SK-N-SH treated with all-trans-retinoic acid at 6 μM for 48 hours (cell line): ENCODE data around the gene KCP.

Source experiments
- ARNTL ChIP-seq: fragments of 450-650 bp; formaldehyde crosslinking; IDR thresholded peaks from 2 replicates; pipeline ENCODE4 v1.5.0; 2020; ENCODE audit warnings: low read depth, mild to moderate bottlenecking, moderate library complexity, borderline replicate concordance
- CREB5 ChIP-seq: fragments of 250-450 bp; sonication (Bioruptor Pico); IDR thresholded peaks from 2 replicates; pipeline ENCODE4 v1.5.1; 2020; ENCODE audit warnings: low read depth, mild to moderate bottlenecking, moderate library complexity
- CSDC2 ChIP-seq: fragments of 250-450 bp; sonication (Bioruptor Pico); IDR thresholded peaks from 2 replicates; pipeline ENCODE4 v1.5.0; 2020; ENCODE audit warnings: mild to moderate bottlenecking, moderate library complexity
- GLIS3 ChIP-seq: fragments of 250-450 bp; sonication (Bioruptor Pico); IDR thresholded peaks from 2 replicates; pipeline ENCODE4 v1.5.0; 2020; ENCODE audit warnings: mild to moderate bottlenecking, moderate library complexity
- OSR1 ChIP-seq: fragments of 250-450 bp; sonication (Bioruptor Pico); IDR thresholded peaks from 2 replicates; pipeline ENCODE4 v1.8.0; 2022; ENCODE audit warnings: moderate library complexity, mild to moderate bottlenecking, inconsistent platforms
- PATZ1 ChIP-seq: fragments of 250-450 bp; sonication (Bioruptor Pico); IDR thresholded peaks from 2 replicates; pipeline ENCODE4 v1.8.0; 2020; ENCODE audit warnings: mild to moderate bottlenecking, moderate library complexity, borderline replicate concordance
- POU6F1 ChIP-seq: fragments of 250-450 bp; sonication (Bioruptor Pico); IDR thresholded peaks from 2 replicates; pipeline ENCODE4 v1.8.0; 2021; ENCODE audit warnings: low read depth, mild to moderate bottlenecking, moderate library complexity, borderline replicate concordance
- RARB ChIP-seq: fragments of 250-450 bp; sonication (Bioruptor Pico); IDR thresholded peaks from 2 replicates; pipeline ENCODE4 v1.8.0; 2021; ENCODE audit warnings: mild to moderate bottlenecking, moderate library complexity
- ZFP3 ChIP-seq: fragments of 250-450 bp; sonication (Bioruptor Pico); IDR thresholded peaks from 2 replicates; pipeline ENCODE4 v1.5.0; 2020; ENCODE audit warnings: mild to moderate bottlenecking, moderate library complexity
- ZFP30 ChIP-seq: fragments of 450-650 bp; formaldehyde crosslinking; IDR thresholded peaks from 2 replicates; pipeline ENCODE4 v1.5.0; 2022; ENCODE audit warnings: mild to moderate bottlenecking, moderate library complexity
- ZNF70 ChIP-seq: fragments of 450-650 bp; formaldehyde crosslinking; IDR thresholded peaks from 2 replicates; pipeline ENCODE4 v1.5.0; 2020; ENCODE audit warnings: mild to moderate bottlenecking, moderate library complexity
- TF ChIP-seq, protein P1 (sequence below): fragments of 250-450 bp; sonication (Bioruptor Pico); IDR thresholded peaks from 2 replicates; pipeline ENCODE4 v1.5.0; 2020; ENCODE audit warnings: mild to moderate bottlenecking, moderate library complexity

- TF ChIP-seq ZFP30 (CRISPR knock-in tag) (no peak), ARNTL (CRISPR knock-in tag) (no peak), GLIS3 (CRISPR knock-in tag) (no peak), OSR1 (CRISPR knock-in tag) (no peak), PATZ1 (CRISPR knock-in tag) (no peak), ZNF70 (CRISPR knock-in tag) (no peak), CREB5 (no peak), POU6F1 (CRISPR knock-in tag) (no peak), ZFP3 (no peak), CSDC2 (CRISPR knock-in tag) (no peak), RARB (CRISPR knock-in tag) (no peak)
- TF ChIP-seq, protein P1, sequence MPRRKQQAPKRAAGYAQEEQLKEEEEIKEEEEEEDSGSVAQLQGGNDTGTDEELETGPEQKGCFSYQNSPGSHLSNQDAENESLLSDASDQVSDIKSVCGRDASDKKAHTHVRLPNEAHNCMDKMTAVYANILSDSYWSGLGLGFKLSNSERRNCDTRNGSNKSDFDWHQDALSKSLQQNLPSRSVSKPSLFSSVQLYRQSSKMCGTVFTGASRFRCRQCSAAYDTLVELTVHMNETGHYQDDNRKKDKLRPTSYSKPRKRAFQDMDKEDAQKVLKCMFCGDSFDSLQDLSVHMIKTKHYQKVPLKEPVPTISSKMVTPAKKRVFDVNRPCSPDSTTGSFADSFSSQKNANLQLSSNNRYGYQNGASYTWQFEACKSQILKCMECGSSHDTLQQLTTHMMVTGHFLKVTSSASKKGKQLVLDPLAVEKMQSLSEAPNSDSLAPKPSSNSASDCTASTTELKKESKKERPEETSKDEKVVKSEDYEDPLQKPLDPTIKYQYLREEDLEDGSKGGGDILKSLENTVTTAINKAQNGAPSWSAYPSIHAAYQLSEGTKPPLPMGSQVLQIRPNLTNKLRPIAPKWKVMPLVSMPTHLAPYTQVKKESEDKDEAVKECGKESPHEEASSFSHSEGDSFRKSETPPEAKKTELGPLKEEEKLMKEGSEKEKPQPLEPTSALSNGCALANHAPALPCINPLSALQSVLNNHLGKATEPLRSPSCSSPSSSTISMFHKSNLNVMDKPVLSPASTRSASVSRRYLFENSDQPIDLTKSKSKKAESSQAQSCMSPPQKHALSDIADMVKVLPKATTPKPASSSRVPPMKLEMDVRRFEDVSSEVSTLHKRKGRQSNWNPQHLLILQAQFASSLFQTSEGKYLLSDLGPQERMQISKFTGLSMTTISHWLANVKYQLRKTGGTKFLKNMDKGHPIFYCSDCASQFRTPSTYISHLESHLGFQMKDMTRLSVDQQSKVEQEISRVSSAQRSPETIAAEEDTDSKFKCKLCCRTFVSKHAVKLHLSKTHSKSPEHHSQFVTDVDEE, result no peak
These were observed 28.9 kb downstream of the KCP start for GRCh38 chr7:128881458-128882125.
